Measurements from ENCODE around the gene FGF11. TPM values are rescaled to one million over a fixed set of nuclear protein-coding genes. Genes with fewer than 3 reads are reported as not detected.

Gene FGF11
- total RNA-seq, 1 donor from 2014 or later, result 1.0 TPM

DNA sequence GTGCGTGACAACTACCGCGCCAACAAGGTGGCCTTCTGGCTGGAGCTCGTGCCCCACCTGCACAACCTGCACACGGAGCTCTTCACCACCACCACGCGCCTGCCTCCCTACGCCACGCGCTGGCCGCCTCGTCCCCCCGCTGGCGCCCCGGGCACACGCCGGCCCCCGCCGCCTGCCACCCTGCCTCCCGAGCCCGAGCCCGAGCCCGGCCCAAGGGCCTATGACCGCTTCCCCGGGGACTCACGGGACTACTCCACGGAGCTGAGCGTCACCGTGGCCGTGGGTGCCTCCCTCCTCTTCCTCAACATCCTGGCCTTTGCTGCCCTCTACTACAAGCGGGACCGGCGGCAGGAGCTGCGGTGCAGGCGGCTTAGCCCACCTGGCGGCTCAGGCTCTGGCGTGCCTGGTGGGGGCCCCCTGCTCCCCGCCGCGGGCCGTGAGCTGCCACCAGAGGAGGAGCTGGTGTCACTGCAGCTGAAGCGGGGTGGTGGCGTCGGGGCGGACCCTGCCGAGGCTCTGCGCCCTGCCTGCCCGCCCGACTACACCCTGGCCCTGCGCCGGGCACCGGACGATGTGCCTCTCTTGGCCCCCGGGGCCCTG lies 22.2 kb upstream of the FGF11 start:
- Histone ChIP-seq H3K4me1 (ENCODE audit: control insufficient read depth in 3 of 3, insufficient read depth in 3 of 3, low read length in 3 of 3) (no peaks in the 10 kb centered on the region), H3K27me3 (ENCODE audit: control insufficient read depth in 3 of 3, insufficient read depth in 3 of 3, low read length in 3 of 3) (peaks cover 0 to 4% (median 0%) of the 10 kb centered on the region in 3 donors), H3K27ac (ENCODE audit: low read depth, low read length) (no peak overlapping the region), H3K9me3 (ENCODE audit: control insufficient read depth in 3 of 3, low read length in 3 of 3) (no peaks in the 10 kb centered on the region), H3K4me3 (ENCODE audit: low read length in 3 of 3) (no peak overlapping the region), H3K36me3 (ENCODE audit: control insufficient read depth in 3 of 3, insufficient read depth in 3 of 3, low read length in 3 of 3) (peaks cover 3 to 8% (median 6%) of the 10 kb centered on the region in 3 donors), H3K9ac (ENCODE audit: low read depth in 1 of 3, low read length in 3 of 3) (no peak overlapping the region)

DNA sequence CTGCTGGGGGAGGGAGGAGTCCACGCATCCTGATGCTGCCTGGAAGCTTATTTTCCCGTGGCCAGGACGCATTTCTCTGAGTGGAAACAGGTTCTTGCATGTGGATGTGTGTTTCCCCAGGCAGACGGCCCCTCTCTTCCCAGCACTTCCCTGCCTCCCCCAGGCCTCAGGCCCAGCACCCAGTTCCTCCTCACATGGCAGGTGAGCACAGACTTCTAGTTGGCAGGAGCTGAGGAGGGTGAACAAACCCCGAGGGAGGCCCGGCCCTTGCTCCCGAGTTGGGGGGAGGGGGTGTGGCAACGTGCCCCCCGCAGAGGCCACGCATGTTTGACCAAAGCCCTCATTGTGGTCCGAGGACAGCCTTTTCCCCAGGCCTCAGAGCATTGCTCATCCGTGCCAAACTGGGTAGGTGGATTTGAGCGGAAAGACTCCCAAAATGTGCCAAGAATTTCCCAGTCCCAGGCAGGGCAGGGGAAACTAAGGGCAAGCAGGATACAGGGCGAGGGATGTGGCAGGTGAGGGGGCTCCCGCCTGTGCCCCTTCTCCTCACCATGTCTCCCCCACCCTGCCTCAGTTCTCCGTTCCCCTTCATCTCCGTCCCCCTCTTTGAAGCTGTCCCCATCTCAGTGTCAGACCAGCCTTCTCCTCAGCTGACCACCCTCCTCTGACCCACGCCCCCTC lies 20.7 kb upstream of the FGF11 start:
- no peaks in the 10 kb centered on the region for H3K9me3 ChIP-seq (ENCODE audit: control insufficient read depth in 3 of 3, low read length in 3 of 3)
- no peak overlapping the region for H3K9ac ChIP-seq (ENCODE audit: low read depth in 1 of 3, low read length in 3 of 3)
- H3K4me1 ChIP-seq (ENCODE audit: control insufficient read depth in 3 of 3, insufficient read depth in 3 of 3, low read length in 3 of 3), result no peaks in the 10 kb centered on the region
- no peak overlapping the region for H3K4me3 ChIP-seq (ENCODE audit: low read length in 3 of 3)
- peaks cover 0 to 4% (median 0%) of the 10 kb centered on the region in 3 donors for H3K27me3 ChIP-seq (ENCODE audit: control insufficient read depth in 3 of 3, insufficient read depth in 3 of 3, low read length in 3 of 3)
- H3K36me3 ChIP-seq (ENCODE audit: control insufficient read depth in 3 of 3, insufficient read depth in 3 of 3, low read length in 3 of 3), result peaks cover 3 to 8% (median 6%) of the 10 kb centered on the region in 3 donors
- no peak overlapping the region for H3K27ac ChIP-seq (ENCODE audit: low read depth, low read length)

DNA sequence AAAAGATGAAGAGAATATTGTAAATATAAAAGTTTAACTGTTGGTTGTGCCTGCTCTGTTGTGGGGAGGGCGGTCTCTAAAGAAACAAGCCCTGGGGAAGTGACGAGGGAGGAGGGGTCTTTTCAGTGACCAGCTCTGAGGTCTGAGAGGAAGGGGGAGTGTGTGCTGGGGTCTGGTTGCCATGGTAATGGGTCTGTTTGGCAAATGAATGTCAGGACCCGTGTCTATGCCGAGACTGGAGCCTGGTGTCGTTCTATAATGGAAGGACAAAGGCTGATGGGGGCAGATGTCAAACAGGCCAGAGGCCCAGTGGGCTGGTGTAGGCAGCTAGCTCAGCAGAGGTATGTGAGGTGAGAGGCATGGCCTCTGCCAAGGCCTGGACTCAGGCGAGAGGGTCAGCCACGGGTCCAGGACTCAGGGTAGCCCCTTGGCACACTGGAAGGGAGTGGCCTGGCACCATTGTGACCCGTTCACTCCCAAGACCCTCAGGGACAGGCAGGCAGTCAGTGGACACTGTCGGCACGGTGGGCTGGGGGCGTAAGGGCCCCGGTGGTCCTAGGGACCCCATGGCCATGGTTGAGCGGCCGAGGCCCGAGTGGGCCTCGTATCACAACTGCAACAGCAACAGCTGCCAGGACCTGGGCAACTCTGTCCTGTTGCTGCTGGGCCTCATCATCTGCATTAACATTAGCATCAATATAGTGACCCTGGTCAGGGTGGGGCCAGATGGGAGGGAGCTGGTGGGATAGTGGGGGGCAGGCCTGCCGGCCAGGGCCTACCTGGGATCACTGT lies 19.3 kb upstream of the FGF11 start, which contains the start of gene SPEM1:
Gene SPEM1 (plus strand): TSS at position 506 of the 792 bp plus-strand sequence. CDS start 61 bp downstream, at position 567.
- Histone ChIP-seq H3K27ac (ENCODE audit: low read depth, low read length) (no peak within 1 kb of the TSS), H3K27me3 (ENCODE audit: control insufficient read depth in 3 of 3, insufficient read depth in 3 of 3, low read length in 3 of 3) (peaks cover 0 to 4% (median 0%) of the 10 kb centered on the region in 3 donors), H3K9ac (ENCODE audit: low read depth in 1 of 3, low read length in 3 of 3) (no peak within 1 kb of the TSS), H3K4me3 (ENCODE audit: low read length in 3 of 3) (no peak within 1 kb of the TSS), H3K4me1 (ENCODE audit: control insufficient read depth in 3 of 3, insufficient read depth in 3 of 3, low read length in 3 of 3) (no peaks in the 10 kb centered on the region), H3K36me3 (ENCODE audit: control insufficient read depth in 3 of 3, insufficient read depth in 3 of 3, low read length in 3 of 3) (peaks cover 3 to 6% (median 6%) of the 10 kb centered on the region in 3 donors), H3K9me3 (ENCODE audit: control insufficient read depth in 3 of 3, low read length in 3 of 3) (no peaks in the 10 kb centered on the region)

DNA sequence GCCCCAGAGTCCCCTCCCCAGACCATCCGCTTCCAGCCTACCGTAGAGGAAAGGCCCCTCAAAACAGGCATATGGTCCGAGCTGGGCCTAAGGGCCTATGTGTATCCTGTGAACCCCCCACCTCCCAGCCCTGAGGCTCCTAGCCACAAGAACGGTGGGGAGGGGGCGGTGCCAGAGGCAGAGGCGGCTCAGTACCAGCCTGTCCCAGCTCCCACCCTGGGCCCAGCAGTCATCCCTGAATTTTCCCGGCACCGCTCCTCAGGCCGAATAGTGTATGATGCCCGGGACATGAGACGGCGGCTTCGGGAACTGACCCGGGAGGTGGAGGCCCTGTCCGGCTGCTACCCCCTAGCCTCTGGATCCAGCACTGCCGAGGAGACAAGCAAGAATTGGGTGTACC lies 18.1 kb upstream of the FGF11 start:
- H3K4me3 ChIP-seq (ENCODE audit: low read length in 3 of 3), result no peak overlapping the region
- H3K4me1 ChIP-seq (ENCODE audit: control insufficient read depth in 3 of 3, insufficient read depth in 3 of 3, low read length in 3 of 3), result no peaks in the 10 kb centered on the region
- no peaks in the 10 kb centered on the region for H3K36me3 ChIP-seq (ENCODE audit: control insufficient read depth in 3 of 3, insufficient read depth in 3 of 3, low read length in 3 of 3)
- H3K9me3 ChIP-seq (ENCODE audit: control insufficient read depth in 3 of 3, low read length in 3 of 3), result no peaks in the 10 kb centered on the region
- no peak overlapping the region for H3K27ac ChIP-seq (ENCODE audit: low read depth, low read length)
- peaks cover 0 to 4% (median 0%) of the 10 kb centered on the region in 3 donors for H3K27me3 ChIP-seq (ENCODE audit: control insufficient read depth in 3 of 3, insufficient read depth in 3 of 3, low read length in 3 of 3)
- no peak overlapping the region for H3K9ac ChIP-seq (ENCODE audit: low read depth in 1 of 3, low read length in 3 of 3)

DNA sequence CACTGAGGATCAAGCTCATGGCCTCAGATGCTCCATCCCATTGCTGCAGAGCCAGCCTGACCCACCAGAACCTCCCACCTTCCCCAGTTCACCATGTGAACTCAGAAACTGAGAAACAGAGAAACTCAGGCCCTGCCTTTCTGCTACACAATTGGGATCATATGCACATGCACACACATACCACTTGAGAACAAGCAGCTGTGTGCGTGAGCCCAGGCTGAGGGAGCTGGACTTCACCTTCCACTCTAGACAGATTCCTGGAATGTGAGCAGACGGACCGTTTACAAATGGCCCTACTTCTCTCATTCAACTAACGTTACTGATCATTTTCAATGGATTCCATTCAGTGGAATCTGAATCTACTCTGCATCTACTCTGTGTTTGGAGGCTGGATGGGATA lies 15.6 kb upstream of the FGF11 start:
- Histone ChIP-seq H3K27me3 (ENCODE audit: control insufficient read depth in 3 of 3, insufficient read depth in 3 of 3, low read length in 3 of 3) (peaks cover 0 to 4% (median 0%) of the 10 kb centered on the region in 3 donors), H3K4me3 (ENCODE audit: low read length in 3 of 3) (no peak overlapping the region), H3K9ac (ENCODE audit: low read depth in 1 of 3, low read length in 3 of 3) (no peak overlapping the region), H3K9me3 (ENCODE audit: control insufficient read depth in 3 of 3, low read length in 3 of 3) (no peaks in the 10 kb centered on the region), H3K27ac (ENCODE audit: low read depth, low read length) (no peak overlapping the region), H3K4me1 (ENCODE audit: control insufficient read depth in 3 of 3, insufficient read depth in 3 of 3, low read length in 3 of 3) (no peaks in the 10 kb centered on the region), H3K36me3 (ENCODE audit: control insufficient read depth in 3 of 3, insufficient read depth in 3 of 3, low read length in 3 of 3) (no peaks in the 10 kb centered on the region)

DNA sequence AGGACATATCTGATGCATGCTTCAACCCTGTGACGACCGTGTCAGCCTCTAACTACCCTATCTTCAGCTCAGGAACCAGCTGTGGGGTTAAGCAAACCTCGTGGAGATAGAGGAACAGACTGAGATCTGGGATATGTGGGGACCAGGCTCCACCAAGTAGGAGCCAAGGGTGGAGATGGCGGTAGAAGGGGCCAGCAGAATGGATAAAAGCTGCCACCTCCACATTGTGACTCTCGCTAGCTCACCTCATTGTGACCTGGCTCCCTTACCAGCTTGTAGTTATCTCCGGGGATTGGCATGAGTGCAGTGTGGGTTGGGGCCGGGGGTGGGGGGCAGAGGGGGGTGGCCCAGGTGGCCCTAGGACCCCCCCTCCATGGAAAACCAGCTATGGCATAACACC lies 14.0 kb upstream of the FGF11 start, which contains the start of gene SPEM2:
Gene SPEM2 (plus strand): TSS at position 301 of the 400 bp plus-strand sequence. CDS start 73 bp downstream, at position 374.
- Histone ChIP-seq H3K9me3 (ENCODE audit: control insufficient read depth in 3 of 3, low read length in 3 of 3) (no peaks in the 10 kb centered on the region), H3K27ac (ENCODE audit: low read depth, low read length) (no peak within 1 kb of the TSS), H3K36me3 (ENCODE audit: control insufficient read depth in 3 of 3, insufficient read depth in 3 of 3, low read length in 3 of 3) (no peaks in the 10 kb centered on the region), H3K4me3 (ENCODE audit: low read length in 3 of 3) (no peak within 1 kb of the TSS), H3K9ac (ENCODE audit: low read depth in 1 of 3, low read length in 3 of 3) (no peak within 1 kb of the TSS), H3K27me3 (ENCODE audit: control insufficient read depth in 3 of 3, insufficient read depth in 3 of 3, low read length in 3 of 3) (no peaks in the 10 kb centered on the region), H3K4me1 (ENCODE audit: control insufficient read depth in 3 of 3, insufficient read depth in 3 of 3, low read length in 3 of 3) (no peaks in the 10 kb centered on the region)

DNA sequence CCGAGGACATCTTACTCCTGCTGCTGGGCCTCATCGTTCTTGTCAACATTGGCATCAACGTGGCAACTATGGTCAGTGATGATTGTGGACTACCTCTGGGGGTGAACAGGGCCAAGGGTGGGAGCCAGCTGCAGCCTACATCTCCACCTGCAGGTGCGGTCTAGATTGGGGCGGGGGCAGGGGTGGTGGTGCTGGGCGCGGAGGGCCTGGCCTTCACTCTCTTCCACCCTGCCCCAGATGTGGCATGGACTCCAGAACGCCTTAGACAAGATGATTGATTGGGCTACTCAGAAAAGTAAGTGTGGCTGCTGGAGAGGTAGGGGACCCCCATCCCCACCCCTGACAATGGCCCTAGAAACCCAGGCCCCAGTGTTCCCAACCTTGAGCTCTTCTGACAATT lies 13.6 kb upstream of the FGF11 start:
- no peak overlapping the region for H3K9ac ChIP-seq (ENCODE audit: low read depth in 1 of 3, low read length in 3 of 3)
- no peaks in the 10 kb centered on the region for H3K9me3 ChIP-seq (ENCODE audit: control insufficient read depth in 3 of 3, low read length in 3 of 3)
- no peak overlapping the region for H3K4me3 ChIP-seq (ENCODE audit: low read length in 3 of 3)
- H3K27me3 ChIP-seq (ENCODE audit: control insufficient read depth in 3 of 3, insufficient read depth in 3 of 3, low read length in 3 of 3), result no peaks in the 10 kb centered on the region
- H3K27ac ChIP-seq (ENCODE audit: low read depth, low read length), result no peak overlapping the region
- H3K4me1 ChIP-seq (ENCODE audit: control insufficient read depth in 3 of 3, insufficient read depth in 3 of 3, low read length in 3 of 3), result no peaks in the 10 kb centered on the region
- no peaks in the 10 kb centered on the region for H3K36me3 ChIP-seq (ENCODE audit: control insufficient read depth in 3 of 3, insufficient read depth in 3 of 3, low read length in 3 of 3)

DNA sequence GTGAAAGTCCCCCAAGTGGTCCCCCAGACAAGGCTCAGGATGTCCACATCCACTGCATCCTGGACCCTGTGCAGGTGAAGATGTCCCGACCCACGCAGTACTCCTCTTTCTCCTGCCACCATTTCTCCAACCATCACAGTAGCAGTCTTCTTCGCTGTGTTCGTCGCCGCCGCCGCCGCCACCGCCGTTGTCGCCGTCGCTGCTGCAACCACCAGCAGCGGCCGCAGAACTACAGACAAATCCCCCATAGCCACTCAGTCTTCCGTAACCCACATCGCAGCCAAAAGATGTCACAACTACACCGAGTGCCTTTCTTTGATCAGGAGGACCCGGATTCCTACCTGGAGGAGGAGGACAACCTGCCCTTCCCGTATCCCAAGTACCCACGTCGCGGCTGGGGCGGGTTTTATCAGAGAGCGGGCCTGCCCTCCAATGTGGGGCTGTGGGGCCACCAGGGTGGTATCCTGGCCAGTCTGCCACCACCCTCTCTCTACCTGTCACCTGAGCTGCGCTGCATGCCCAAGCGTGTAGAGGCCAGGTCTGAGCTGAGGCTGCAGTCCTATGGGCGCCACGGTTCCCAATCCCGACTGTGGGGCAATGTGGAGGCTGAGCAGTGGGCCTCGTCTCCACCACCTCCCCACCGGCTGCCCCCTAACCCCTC lies 13.0 kb upstream of the FGF11 start:
- no peak overlapping the region for H3K9ac ChIP-seq (ENCODE audit: low read depth in 1 of 3, low read length in 3 of 3)

DNA sequence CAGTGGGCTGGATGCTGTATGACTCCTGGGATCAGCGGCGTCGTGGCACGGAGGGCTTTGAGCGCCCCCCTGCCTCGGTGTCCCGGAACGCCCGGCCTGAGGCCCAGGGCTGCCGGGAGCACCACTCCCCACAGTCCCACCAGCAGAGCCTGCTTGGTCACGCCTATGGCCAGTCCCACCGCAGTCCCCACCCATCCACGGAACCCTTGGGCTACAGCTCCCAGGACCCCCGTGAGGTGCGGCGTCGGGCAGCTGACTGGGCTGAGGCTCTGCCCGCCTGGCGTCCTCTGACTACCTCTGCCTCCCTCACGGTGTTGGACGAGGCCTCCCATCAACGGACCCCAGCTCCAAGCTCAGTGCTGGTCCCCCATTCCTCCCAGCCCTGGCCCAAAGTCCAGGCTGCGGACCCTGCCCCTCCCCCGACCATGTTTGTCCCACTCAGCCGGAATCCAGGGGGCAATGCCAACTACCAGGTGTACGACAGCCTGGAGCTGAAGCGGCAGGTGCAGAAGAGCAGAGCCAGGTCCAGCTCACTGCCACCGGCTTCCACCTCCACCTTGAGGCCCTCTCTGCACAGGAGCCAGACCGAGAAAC lies 12.3 kb upstream of the FGF11 start:
- no peak overlapping the region for H3K4me3 ChIP-seq (ENCODE audit: low read length in 3 of 3)
- no peaks in the 10 kb centered on the region for H3K4me1 ChIP-seq (ENCODE audit: control insufficient read depth in 3 of 3, insufficient read depth in 3 of 3, low read length in 3 of 3)
- no peak overlapping the region for H3K9ac ChIP-seq (ENCODE audit: low read depth in 1 of 3, low read length in 3 of 3)
- H3K36me3 ChIP-seq (ENCODE audit: control insufficient read depth in 3 of 3, insufficient read depth in 3 of 3, low read length in 3 of 3), result no peaks in the 10 kb centered on the region
- no peak overlapping the region for H3K27ac ChIP-seq (ENCODE audit: low read depth, low read length)
- H3K27me3 ChIP-seq (ENCODE audit: control insufficient read depth in 3 of 3, insufficient read depth in 3 of 3, low read length in 3 of 3), result no peaks in the 10 kb centered on the region
- H3K9me3 ChIP-seq (ENCODE audit: control insufficient read depth in 3 of 3, low read length in 3 of 3), result no peaks in the 10 kb centered on the region

More for the DNA sequence above, 13.0 kb upstream of the FGF11 start:
- Histone ChIP-seq H3K4me3 (ENCODE audit: low read length in 3 of 3) (no peak overlapping the region), H3K27me3 (ENCODE audit: control insufficient read depth in 3 of 3, insufficient read depth in 3 of 3, low read length in 3 of 3) (no peaks in the 10 kb centered on the region), H3K4me1 (ENCODE audit: control insufficient read depth in 3 of 3, insufficient read depth in 3 of 3, low read length in 3 of 3) (no peaks in the 10 kb centered on the region), H3K27ac (ENCODE audit: low read depth, low read length) (no peak overlapping the region), H3K36me3 (ENCODE audit: control insufficient read depth in 3 of 3, insufficient read depth in 3 of 3, low read length in 3 of 3) (no peaks in the 10 kb centered on the region), H3K9me3 (ENCODE audit: control insufficient read depth in 3 of 3, low read length in 3 of 3) (no peaks in the 10 kb centered on the region)

All from skeletal muscle tissue (tissue), 4 donors.